NCI-H2196 treated with DMSO at 0.1 percent for 48 hours (cell line): ENCODE measurements around the gene MACROD2.
"Not testable (repeated sequence)": the region's sequence is repeated elsewhere in the genome, so short reads cannot be mapped to it uniquely, and the experiment has no call there.

Experiments
- DNase-seq: peaks from one replicate; lab custom pipeline; 2025; ENCODE audit not compliant: unreplicated experiment; lab: John Stamatoyannopoulos, UW

The MACROD2 gene

GRCh38 chr20:15119852-15120487, 1124.7 kb downstream of the MACROD2 start:
- DNase-seq = no peak

DNA sequence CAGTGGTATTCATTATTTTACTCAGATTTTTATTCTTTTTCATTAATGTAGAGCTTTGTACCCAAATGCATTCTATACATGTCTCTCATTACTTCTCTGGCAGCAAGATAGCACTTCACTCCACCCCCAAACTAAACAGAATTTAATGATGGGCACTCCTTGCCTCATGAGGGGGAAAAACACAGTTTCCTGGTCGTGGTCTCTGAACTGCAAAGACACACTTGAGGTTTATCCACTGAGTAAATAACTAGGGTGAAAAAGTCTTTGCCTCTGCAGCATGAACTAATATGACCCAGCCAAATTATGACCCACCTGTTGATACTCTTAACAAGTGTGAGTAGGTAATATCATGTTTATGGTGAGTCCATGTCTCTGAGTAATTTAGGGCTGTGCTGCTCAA, 1127.3 kb downstream of the MACROD2 start:
- no peak for DNase-seq

DNA sequence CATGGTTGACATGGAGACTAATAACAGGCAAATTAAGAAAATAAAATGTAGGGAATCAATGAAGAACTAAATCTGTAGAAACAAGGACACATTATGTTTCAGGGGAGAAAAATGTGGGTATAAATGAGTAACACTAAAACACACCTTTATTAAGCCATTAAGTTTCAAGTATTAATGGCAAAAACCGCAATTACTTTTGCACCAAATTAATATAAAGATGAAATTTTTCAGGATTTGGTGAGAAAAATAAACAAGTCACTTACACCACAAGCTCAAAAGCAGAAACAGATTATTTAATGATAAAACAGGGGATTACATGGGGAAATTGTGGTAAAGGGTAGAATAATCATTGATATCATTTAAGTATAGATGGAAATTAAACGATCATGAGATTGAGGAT, 1135.9 kb downstream of the MACROD2 start:
- DNase-seq = no peak

GRCh38 chr20:15138548-15139126, 1143.3 kb downstream of the MACROD2 start:
- DNase-seq = no peak

- no peak for DNase-seq
Measured at GRCh38 chr20:15139522-15139921, 1144.2 kb downstream of the MACROD2 start.

GRCh38 chr20:15140286-15140685, 1145.0 kb downstream of the MACROD2 start:
- DNase-seq = no peak

GRCh38 chr20:15140940-15141339, 1145.6 kb downstream of the MACROD2 start:
- not testable (repeated sequence) for DNase-seq

DNA sequence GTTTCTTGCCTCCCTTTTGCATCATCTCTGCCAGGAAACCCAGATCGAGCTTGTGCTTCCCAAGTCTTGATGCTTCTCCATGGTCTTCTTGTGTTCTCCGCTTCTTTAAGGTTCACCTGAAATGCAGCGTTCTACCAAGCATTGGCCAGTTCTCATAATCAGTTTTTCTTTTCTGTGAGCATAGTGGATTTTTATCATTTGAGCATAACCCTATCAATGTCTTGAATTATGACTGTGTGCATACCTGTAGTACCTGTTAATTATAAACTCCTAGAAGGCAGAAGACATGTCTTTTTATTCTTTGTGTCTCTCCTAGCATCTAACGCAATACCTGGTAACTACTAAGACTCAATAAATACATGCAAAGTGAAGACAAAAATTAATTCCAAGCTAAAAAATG, 1146.5 kb downstream of the MACROD2 start:
- DNase-seq = no peak

DNA sequence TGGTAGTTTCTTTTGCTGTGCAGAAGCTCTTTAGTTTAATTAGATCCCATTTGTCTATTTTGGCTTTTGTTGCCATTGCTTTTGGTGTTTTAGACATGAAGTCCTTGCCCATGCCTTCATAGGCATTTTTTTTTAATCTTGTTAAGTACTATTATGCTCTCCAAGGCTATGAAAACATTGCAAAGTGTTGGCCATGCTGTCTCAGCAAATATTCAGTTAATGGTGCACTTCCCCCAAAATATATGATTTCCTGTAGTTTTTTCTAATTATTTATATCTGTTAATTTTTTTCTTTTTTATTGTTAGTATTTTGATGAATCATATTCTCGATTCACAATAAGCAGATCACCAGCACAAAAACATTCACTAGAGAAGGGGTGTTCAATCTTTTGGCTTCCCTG, 1148.2 kb downstream of the MACROD2 start:
- DNase-seq = no peak

DNA sequence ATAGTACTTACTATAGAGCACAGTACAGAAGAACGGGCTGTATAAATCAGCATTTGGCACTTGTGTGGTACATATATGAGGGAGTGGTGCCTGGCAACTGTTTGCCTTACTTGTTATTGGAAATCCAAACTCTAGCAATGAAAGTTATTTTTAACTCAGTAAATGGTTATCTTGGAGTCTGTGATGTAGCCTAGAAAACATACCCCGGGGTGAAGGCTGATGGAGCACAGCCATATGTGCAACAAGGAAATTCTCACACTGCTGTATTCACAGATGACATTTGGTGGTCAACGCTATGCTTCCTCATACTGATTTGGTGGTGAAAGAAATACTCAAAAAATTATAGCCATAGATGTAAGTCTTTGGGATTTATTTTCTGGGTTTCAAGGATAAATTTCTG, 1149.6 kb downstream of the MACROD2 start:
- DNase-seq = no peak

- no peak for DNase-seq
Measured at GRCh38 chr20:15146948-15147347, 1151.6 kb downstream of the MACROD2 start.

DNA sequence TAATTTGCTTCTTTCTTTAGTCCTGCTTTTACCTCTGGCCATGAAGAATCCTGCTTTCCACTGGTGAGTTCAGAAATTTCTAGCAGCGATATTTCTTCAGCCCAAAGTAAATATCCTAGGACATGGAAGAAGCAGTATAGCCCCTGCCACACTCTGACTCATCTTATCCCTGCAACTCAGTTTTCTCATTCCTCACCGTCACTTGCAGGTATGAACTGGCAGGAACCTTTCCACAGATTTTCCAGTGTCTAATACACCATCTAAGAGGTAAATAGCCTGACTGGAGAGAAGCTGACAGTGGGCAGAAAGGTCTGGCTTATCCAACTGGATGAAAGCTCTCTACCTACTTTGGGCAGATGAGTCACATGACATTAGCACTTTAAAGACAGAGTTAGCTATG, 1158.8 kb downstream of the MACROD2 start:
- DNase-seq = no peak

GRCh38 chr20:15155848-15156401, 1160.6 kb downstream of the MACROD2 start:
- DNase-seq = no peak

- DNase-seq = no peak
Measured at GRCh38 chr20:15158533-15158932, 1163.2 kb downstream of the MACROD2 start.

DNA sequence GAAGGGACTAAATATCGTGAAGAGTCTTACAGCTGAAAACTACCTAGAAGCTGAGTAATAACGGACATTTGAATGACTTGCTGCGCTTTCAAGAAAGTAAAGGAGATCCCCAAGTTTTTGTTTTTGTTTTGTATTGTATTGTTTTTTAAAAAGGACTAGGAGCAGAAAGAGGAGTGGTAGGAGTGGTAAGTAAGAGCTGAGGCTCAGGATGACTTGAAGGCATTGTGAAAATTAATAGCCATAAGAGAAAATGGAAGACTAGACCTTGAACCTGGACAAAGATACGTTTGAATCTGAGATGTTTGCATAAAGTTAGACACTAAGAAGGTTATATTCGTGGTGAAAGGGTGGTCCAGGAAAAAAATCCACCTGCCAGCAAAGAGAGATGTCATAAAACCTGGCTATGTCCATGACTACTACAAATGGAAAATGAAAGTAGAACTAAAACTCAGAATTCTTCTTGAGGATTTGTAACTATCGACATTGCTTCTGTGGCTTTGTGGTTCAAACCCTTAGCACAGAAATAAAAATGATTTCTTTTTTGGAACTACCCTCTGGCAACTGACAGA, 1166.8 kb downstream of the MACROD2 start:
- DNase-seq = no peak

- no peak for DNase-seq
Measured at GRCh38 chr20:15163632-15164031, 1168.3 kb downstream of the MACROD2 start.

- DNase-seq = no peak
Measured at GRCh38 chr20:15164726-15165125, 1169.4 kb downstream of the MACROD2 start.

GRCh38 chr20:15166744-15167143, 1171.4 kb downstream of the MACROD2 start:
- DNase-seq = no peak

DNA sequence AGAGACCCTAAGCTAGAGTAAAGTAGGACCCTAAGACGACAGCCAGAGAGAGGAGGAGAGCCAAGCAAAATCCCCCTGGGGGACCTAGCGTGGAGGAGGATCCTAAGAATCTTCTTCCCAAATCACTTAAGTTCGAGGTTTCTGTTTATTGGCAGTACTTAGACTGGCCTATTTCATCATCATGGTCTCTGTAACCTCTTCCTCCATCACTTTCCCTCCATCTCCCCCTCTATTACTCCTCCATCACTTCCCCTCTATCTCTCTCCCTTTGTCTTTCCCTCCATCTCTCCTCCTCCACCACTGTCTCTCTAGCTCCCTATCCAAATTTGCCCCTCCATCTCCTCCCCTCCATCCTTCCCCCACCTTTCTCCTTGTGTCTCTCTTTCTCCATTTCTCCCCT, 1175.7 kb downstream of the MACROD2 start:
- DNase-seq = no peak

DNA sequence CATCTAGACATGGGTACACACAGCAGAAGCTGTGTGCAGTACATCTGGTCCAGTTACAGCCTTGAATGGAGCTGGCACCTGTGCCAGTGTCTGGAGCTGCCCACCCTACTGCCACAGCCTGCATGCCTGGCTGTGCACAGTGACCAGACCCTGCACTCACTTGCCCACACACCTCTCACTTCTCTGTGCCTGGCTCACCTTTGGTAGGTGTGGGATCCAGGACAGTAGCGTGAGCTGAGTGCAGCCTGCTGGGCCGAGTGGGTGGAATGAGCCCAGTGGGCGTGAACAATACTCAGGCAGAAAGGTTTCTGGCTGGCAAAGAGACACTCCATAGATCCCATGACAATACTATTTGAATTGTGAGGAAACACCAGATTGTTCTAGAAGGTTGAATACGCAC, 1181.6 kb downstream of the MACROD2 start:
- no peak for DNase-seq

GRCh38 chr20:15178581-15178980, 1183.3 kb downstream of the MACROD2 start:
- DNase-seq = no peak

GRCh38 chr20:15179381-15179780, 1184.1 kb downstream of the MACROD2 start:
- no peak for DNase-seq
